ENCODE data around the gene AGPAT2.

Gene AGPAT2

DNA sequence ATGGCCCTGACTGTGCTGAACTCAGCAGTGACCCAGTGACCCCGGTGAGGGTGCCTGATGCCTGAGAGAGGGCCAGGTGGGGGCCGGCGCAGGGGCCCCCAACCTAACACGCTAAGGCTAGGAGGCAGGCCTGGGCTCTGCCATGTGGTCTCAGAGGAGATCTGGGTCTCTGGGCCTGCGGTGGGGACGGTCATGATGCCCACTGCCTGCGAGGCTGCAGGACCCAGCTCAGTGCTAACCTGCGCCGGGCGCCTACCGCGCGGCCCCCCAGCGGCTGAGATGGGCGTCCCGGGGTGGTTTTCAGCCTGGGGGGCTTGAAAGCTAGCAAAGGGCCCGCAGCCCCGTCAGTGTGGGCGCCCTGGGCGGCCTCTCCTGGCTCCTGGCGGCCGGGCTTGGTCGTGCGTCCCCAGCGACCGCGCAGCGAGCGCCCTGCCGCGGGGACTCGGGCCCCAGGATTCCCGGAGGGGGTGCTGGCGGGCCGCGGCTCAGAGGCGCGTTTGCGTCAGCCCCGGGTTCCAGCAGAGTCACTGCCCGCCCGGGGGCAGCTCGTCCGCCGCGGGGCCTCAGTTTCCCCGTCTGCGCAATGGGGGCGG lies 22.1 kb downstream of the AGPAT2 start:
- FAIRE-seq (no peak), DNase-seq (ENCODE audit: insufficient read length, low spot score) (no peak)

- DNase-seq (ENCODE audit: insufficient read length, low spot score): no peak
- FAIRE-seq: no peak
These were observed 23.0 kb downstream of the AGPAT2 start for GRCh38 chr9:136664000-136664915.

- DNase-seq (ENCODE audit: insufficient read length, low spot score): no peak
- no peak for FAIRE-seq
These were observed 24.3 kb downstream of the AGPAT2 start, which contains the start of gene EGFL7 for GRCh38 chr9:136662656-136663581. Gene EGFL7, plus strand, starts transcription at chr9:136662916. Its CDS starts 5,367 bp downstream, at chr9:136668283.

DNA sequence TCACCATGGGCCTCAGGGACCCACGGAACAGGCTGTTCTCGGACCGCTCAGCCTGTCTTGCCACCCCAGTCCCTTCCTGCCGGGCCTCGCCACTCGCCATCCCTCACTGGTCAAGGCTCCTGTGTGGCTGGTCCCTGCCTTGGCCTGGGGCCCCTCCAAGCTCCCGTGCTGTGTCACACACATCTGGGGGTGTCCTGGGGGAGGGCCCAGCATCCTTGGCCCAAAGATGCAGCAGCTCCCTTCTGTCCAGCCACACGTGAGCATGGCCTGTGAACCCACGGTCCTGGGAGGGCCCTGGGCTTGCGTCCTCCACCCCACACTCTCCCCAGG lies 25.0 kb downstream of the AGPAT2 start:
- DNase-seq (ENCODE audit: insufficient read length, low spot score) (no peak), FAIRE-seq (no peak)

GRCh38 chr9:136661641-136662325 lies 25.5 kb downstream of the AGPAT2 start:
- DNase-seq (ENCODE audit: insufficient read length, low spot score): no peak
- FAIRE-seq: no peak

GRCh38 chr9:136660971-136661550 lies 26.2 kb downstream of the AGPAT2 start:
- FAIRE-seq (no peak), DNase-seq (ENCODE audit: insufficient read length, low spot score) (no peak)

DNA sequence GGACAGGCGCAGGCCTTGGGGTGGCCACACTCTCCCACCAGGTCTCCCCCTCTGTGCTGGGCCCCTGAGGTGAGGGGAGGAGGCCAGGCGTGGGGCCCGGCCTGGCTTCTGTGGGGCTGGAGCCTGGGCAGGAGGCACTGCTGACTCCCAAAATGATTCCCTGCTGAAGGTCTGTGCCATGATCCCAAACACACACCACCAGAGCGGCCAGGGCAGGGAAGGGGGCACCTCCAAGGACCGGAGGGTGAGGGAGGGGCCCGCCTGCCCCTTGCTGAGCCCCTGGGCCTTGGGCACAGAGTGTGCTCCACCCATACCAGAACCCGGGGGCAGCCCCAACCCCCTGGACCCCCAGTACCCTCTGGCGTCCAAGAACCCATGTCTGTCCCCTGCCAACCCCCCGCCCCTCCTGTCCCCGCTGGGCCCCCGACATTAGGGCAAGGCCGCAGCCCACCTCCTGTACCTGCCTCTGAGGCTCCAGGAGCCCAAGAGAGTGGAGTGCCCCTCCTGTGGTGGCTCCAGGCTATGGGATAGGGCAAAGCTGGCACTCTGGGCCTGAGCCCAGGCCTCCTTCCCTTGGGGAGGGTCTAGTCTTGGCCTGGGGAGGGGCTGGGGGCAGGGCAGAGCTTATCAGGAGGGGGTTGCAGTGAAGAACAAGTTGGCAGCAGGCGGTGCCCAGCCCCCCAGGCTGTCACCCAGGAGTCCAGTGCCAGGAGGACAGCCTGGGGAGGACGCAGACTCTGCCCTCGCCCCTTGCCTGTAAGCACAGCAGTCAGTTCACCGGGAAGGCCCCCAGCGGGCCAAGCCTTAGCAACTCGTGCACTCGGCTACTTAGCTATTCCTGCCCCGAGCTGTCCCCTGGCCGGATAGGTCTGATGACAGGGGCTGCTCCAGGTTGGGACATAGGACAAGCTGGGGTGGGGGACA lies 27.1 kb downstream of the AGPAT2 start:
- DNase-seq (ENCODE audit: insufficient read length, low spot score) (no peak), FAIRE-seq (no peak)

DNA sequence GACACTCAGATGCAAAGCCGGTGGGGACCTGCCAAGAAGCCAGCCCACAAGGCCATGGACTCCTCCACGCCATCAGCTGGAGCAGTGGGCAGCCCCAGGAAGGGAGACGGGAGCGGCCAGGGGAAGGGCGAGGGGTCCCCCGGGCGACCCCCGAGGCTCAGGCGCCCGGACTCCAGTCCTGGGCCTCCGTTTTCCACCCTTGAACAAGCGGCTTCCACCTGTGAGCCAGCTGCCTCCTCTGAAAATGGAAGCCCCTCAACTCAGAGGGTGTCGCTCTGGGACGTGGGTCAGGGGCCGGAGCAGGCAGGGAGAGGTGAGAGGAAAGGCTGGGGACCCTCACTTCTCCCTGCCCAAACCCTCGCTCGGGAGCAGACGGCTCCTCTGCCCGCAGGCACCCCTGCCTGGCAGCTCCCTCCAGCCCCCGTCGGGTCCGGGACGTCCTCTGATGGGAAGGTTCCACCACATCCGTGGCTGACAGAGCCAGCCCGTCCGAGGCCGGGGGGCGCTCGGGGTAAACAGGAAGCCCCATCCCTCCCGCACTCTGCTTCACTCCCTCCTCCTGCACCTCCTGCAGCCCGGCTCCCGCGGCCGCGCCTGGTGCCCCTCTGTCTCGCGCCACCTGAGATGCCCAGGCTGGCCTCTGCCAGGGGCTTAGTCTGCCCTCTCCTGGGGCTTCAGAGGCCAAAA lies 28.3 kb downstream of the AGPAT2 start:
- FAIRE-seq (no peak), DNase-seq (ENCODE audit: insufficient read length, low spot score) (no peak)

GRCh38 chr9:136657974-136658848 lies 29.0 kb downstream of the AGPAT2 start:
- no peak for FAIRE-seq
- DNase-seq (ENCODE audit: insufficient read length, low spot score): no peak

GRCh38 chr9:136656795-136657611 lies 30.3 kb downstream of the AGPAT2 start:
- DNase-seq (ENCODE audit: insufficient read length, low spot score): no peak
- no peak for FAIRE-seq

DNA sequence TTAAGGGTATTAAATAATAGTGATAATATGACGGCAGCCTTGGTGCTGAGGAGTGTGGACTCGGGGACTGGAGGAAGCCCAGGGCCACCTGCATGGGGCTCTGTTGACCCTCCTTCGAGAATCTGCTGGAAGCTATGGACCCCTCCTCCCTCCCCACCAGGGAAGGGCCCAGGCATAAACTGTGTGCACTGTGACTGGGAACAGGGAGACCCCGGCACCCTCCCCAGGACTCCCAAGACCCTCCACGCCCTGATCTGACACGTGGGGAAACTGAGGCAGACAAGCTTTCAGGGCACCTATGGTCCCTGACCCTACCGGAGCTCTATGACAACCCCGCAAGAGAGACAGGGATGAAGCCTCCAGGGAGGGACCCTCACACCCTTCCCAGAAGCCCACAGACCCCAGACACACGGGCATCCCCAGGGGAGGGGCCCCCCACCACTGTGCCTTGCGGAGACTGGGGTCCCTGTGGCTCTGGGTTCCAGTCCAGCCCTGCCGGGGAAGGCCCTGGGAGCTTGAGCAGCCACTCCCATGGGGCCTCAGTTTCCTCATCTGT lies 31.0 kb downstream of the AGPAT2 start:
- no peak for DNase-seq (ENCODE audit: insufficient read length, low spot score)
- no peak for FAIRE-seq

GRCh38 chr9:136655536-136656182 lies 31.6 kb downstream of the AGPAT2 start:
- DNase-seq (ENCODE audit: insufficient read length, low spot score): no peak
- FAIRE-seq: no peak

DNA sequence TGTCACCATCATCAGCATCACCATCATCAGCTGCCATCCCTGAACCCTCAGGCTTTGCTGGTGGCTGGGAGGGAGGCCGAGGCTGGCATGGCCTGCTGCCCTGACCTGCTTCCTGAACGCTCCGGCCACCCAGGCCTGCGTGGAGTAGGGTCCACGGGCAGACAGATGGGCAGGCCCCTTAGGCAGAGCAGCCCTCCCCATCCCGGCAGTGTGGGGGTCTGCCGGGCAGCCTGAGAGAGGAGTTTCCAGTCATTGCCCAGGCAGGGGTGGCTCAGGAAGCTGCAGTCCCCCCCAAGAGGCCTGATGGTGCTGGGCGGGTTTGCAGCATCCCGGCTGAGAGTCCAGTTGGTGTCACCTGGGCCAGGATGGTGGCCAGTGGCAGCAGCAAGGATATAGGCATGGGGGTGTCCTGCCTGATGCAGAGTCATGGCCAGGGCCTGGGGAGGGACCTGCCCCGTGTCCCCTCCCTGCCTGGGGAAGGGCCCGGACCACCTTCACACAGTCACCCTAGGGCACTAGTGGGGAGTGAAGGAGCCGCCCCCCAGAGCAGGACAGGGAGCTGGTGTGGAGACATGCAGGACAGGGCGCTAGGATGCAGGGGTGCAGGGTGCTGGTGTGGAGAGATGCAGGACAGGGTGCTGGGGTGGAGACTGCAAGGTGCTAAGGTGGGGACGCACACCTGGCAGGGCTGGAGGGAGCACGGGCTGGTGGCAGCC lies 32.3 kb downstream of the AGPAT2 start:
- FAIRE-seq (no peak), DNase-seq (ENCODE audit: insufficient read length, low spot score) (no peak)

DNA sequence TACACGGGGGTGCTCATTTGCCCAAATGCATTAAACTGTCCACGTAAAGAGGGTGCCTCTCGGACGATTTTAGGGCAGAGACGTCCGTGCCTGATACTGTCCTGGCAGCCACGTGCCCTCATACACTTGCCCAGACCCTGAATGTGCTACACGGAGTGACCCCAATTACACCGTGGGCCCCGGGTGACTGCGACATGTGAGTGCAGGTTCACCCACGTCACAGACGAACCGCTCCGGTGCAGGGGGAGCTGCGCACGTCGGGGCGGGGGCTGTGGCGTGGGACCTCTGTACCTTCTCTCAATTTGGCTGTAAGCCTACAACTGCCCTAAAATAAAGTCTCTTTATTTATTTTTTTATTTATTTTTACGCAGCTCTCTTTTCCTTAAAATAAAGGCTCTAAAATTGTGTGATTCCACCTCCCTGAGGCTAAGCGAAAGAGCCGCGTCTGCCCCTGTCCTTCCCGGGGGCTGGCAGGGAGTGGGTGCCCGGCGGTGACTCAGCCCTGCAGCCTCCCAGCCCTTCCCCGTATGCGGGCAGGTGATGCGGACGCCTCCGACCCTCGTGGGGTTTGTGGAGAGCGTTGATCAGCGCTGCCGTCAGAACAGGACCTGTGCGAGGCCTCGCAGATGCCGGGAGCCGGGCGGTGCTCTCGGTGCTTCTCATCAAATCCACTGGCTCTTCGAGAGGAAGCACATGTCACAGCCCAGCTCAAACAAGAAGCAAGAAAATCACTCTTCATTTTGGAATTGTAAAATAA lies 33.8 kb downstream of the AGPAT2 start:
- FAIRE-seq (no peak), DNase-seq (ENCODE audit: insufficient read length, low spot score) (no peak)

DNA sequence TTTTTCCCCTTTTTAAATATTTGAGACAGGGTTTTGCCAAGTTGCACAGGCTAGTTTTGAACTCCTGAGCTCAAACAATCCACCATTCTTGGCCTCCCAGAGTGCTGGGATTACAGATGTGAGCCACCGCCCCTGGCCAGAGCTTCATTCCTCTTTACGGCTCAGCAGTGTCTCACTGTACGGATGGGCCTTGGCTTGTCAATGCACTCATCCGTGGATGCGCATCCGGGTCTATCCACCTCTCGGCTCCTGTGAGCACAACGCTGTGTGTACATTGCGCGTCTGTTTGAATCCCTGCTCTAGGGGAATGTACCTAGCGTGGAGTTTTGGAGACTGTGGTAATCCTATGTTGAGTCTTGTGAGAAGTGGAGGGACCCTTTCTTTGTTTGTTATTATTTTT lies 35.4 kb downstream of the AGPAT2 start:
- no peak for FAIRE-seq
- DNase-seq (ENCODE audit: insufficient read length, low spot score): no peak
